Panc1 (cell line): ENCODE results near the gene HID1. TPM values are rescaled to one million over a fixed set of nuclear protein-coding genes. Genes with fewer than 3 reads are reported as not detected.

Source experiments
- ATAC-seq: fragments of 200-7000 bp; cut with Tn5 transposase; 2 replicates; pipeline ENCODE4 v1.9.1; 2020; ENCODE audit warnings: mild to moderate bottlenecking, moderate library complexity
- BruUV-seq: library from RNA; stranded (reverse); fragments of 400-500 nt; replicated peaks from 2 replicates; lab custom pipeline; 2021; lab: Mats Ljungman, UMichigan
- CTCF ChIA-PET: fragments of 300-600 bp; sonication (Branson Sonifier 250); formaldehyde crosslinking; loops from one replicate; lab custom pipeline; 2022; ENCODE audit warnings: antibody characterized with exemption; lab: Charles Lee
- POLR2A ChIA-PET: fragments of 300-600 bp; sonication (Branson Sonifier 250); formaldehyde crosslinking; loops from one replicate; lab custom pipeline; 2022; ENCODE audit warnings: antibody characterized with exemption; lab: Charles Lee
- DNase-seq: peaks from one replicate; pipeline ENCODE4 v3.0.0-alpha.2; 2010; ENCODE audit warnings: low read depth, low spot score
- H3K27ac ChIP-seq: 2 replicates; pipeline ENCODE4 v1.5.1; 2011; ENCODE audit warnings: mild to moderate bottlenecking, low read length, inconsistent platforms
- H3K27me3 ChIP-seq: fragments of 200-500 bp; sonication (Bioruptor generic); 2 replicates; pipeline ENCODE4 v1.6.0; 2014; ENCODE audit warnings: low read length, inconsistent platforms; ENCODE audit not compliant: control insufficient read depth, insufficient read depth
- H3K36me3 ChIP-seq: fragments of 200-500 bp; sonication (Bioruptor generic); 2 replicates; pipeline ENCODE4 v1.5.1; 2014; ENCODE audit warnings: inconsistent platforms, mild to moderate bottlenecking, low read length, moderate library complexity; ENCODE audit not compliant: control insufficient read depth, insufficient read depth
- H3K4me1 ChIP-seq: 2 replicates; pipeline ENCODE4 v1.5.1; 2011; ENCODE audit warnings: inconsistent platforms, mild to moderate bottlenecking, low read length, moderate library complexity; ENCODE audit not compliant: control insufficient read depth, insufficient read depth
- H3K4me3 ChIP-seq, 2 experiments: 2 replicates each; pipeline ENCODE4 v1.5.1; 2011 to 2012; ENCODE audit warnings: low read depth in 2 of 2, low read length in 2 of 2, mild to moderate bottlenecking in 2 of 2, inconsistent platforms in 1 of 2, moderate library complexity in 1 of 2
- H3K9me3 ChIP-seq: fragments of 200-500 bp; sonication (Bioruptor generic); 2 replicates; pipeline ENCODE4 v1.5.1; 2014; ENCODE audit warnings: low read depth, mild to moderate bottlenecking, inconsistent platforms, low read length, moderate library complexity; ENCODE audit not compliant: control insufficient read depth, insufficient read depth
- CTCF ChIP-seq: fragments of 450-650 bp; IDR thresholded peaks from 2 replicates; pipeline ENCODE4 v1.5.1; 2017; ENCODE audit warnings: mild to moderate bottlenecking
- POLR2AphosphoS5 ChIP-seq: IDR thresholded peaks from 2 replicates; pipeline ENCODE4 v1.6.1; 2012; ENCODE audit warnings: mild to moderate bottlenecking, low read depth, low read length, moderate library complexity
- REST ChIP-seq, 2 experiments: IDR thresholded peaks; 2 replicates each; pipeline ENCODE4 v1.6.1; 2011 to 2012; ENCODE audit warnings: low read depth in 2 of 2, control low read depth in 1 of 2, low read length in 1 of 2, mild to moderate bottlenecking in 1 of 2, moderate library complexity in 1 of 2; ENCODE audit not compliant: insufficient read depth in 1 of 2
- SIN3A ChIP-seq: IDR thresholded peaks from 2 replicates; pipeline ENCODE4 v1.6.1; 2012; ENCODE audit warnings: low read depth, mild to moderate bottlenecking, low read length, moderate library complexity, borderline replicate concordance; ENCODE audit not compliant: insufficient read depth
- TCF7L2 ChIP-seq: IDR thresholded peaks from 2 replicates; pipeline ENCODE4 v1.6.1; 2011; ENCODE audit warnings: mild to moderate bottlenecking, low read depth, low read length, inconsistent platforms
- in situ Hi-C: cut with HindIII; loops from 2 replicates; pipeline ENCODE4 v1.10.0; 2016; ENCODE audit warnings: low sequenced_read_pairs, low pct_unique_long_range_greater_than_20kb
- intact Hi-C: fragments of 100-400 bp; cut with micrococcal nuclease; formaldehyde crosslinking; loops from one replicate; pipeline ENCODE4 v1.10.0; 2022; ENCODE audit not compliant: unreplicated experiment
- total RNA-seq: library from RNA; stranded (reverse); gene quantifications from one replicate; pipeline ENCODE4 v1.2.1, GENCODE V29; 2021; ENCODE audit not compliant: unreplicated experiment

Gene HID1
- total RNA-seq, 1 experiment from 2014 or later = 10.9 TPM

GRCh38 chr17:74949455-74950115, 23.0 kb downstream of the HID1 start:
- no peaks in the 10 kb centered on the region for H3K4me1 ChIP-seq
- no peaks in the 10 kb centered on the region for H3K36me3 ChIP-seq
- H3K27ac ChIP-seq = no peak overlapping the region
- BruUV-seq = no TSS peak
- H3K4me3 ChIP-seq = no peak overlapping the region
- DNase-seq = no peak
- intact Hi-C loops = no loop called here
- POLR2A ChIA-PET = no interaction called here
- CTCF ChIA-PET = interaction anchor here (0.6 to 1.6 kb wide), 4 partner anchors 11 to 84 kb away, joined by 3 to 13 read pairs (median 3); partner anchors contain the start of gene OTOP2
- no peaks in the 10 kb centered on the region for H3K27me3 ChIP-seq
- TF ChIP-seq POLR2AphosphoS5 = no peak
- no peak for TF ChIP-seq TCF7L2
- TF ChIP-seq CTCF = no peak
- TF ChIP-seq SIN3A = no peak
- no peak for TF ChIP-seq REST (IDR thresholded peaks at IDR 0.05; ENCODE audit: insufficient read depth in 1 of 2, low read depth in 2 of 2, low read length in 1 of 2)
- peak; percentile 51 for ATAC-seq
- in situ Hi-C loops = no loop called here
- H3K9me3 ChIP-seq = no peaks in the 10 kb centered on the region

- Histone ChIP-seq H3K27ac (no peak overlapping the region), H3K4me1 (no peaks in the 10 kb centered on the region), H3K4me3 (no peak overlapping the region), H3K9me3 (no peaks in the 10 kb centered on the region), H3K27me3 (no peaks in the 10 kb centered on the region; the same call in 1 of the 2 replicates), H3K36me3 (no peaks in the 10 kb centered on the region)
- DNase-seq (no peak), ATAC-seq (no peak)
- ChIA-PET POLR2A (no interaction called here), CTCF (no interaction called here)
- intact Hi-C loops (no loop called here), in situ Hi-C loops (no loop called here)
- BruUV-seq = no TSS peak
- TF ChIP-seq REST (IDR thresholded peaks at IDR 0.05; ENCODE audit: insufficient read depth in 1 of 2, low read depth in 2 of 2, low read length in 1 of 2) = no peak
- TF ChIP-seq CTCF = no peak
- TF ChIP-seq TCF7L2 = no peak
- TF ChIP-seq SIN3A = no peak
- no peak for TF ChIP-seq POLR2AphosphoS5
Observed at GRCh38 chr17:74947041-74947754, 25.4 kb downstream of the HID1 start.
